Epithelial cell of proximal tubule (primary cell): ENCODE data around the gene COL10A1. TPM values are rescaled to one million over a fixed set of nuclear protein-coding genes. Genes with fewer than 3 reads are reported as not detected.

Experiments used
- DNase-seq: peaks from one replicate; pipeline ENCODE4 v3.0.0-alpha.2; 2011; ENCODE audit warnings: low read depth
- H3K4me3 ChIP-seq: 2 replicates; pipeline ENCODE4 v1.5.1; 2011; ENCODE audit warnings: low read depth, mild to moderate bottlenecking, low read length
- total RNA-seq: library from RNA; depleted of rRNA; stranded (reverse); fragments of >200 nt; gene quantifications from 2 replicates; pipeline ENCODE4 v1.2.3, GENCODE V29; 2015
- TF ChIP-seq, protein P1 (sequence below): conservative IDR thresholded peaks from 2 replicates; pipeline ENCODE4 v1.5.1; 2012; ENCODE audit warnings: low read depth, mild to moderate bottlenecking, low read length

The COL10A1 gene
- not detected in 2 replicates for total RNA-seq

DNA sequence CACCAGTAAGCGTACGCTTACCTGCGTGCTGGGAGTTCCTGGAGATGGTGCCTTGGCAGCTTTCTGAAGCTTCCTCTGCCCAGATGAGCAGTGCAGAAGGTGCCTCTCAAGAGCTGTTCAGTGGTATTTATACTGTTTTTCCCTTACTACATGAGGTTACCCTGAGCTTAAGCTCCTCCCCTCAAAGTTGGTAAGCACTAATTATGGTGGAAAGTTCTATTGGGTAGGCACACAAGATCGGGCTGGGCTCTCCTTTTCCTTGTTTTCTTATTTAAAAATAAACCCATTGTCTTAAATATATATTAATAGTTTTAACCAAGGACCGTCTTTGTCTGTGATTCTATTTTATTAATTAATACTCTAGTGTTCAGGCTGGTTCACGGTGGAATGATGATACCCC is at the start of gene COL10A1:
Gene COL10A1, minus strand, starts transcription at position 101 of the 400 bp plus-strand sequence. CDS start 640 bp downstream, outside the sequence.
- no peak within 1 kb of the TSS for H3K4me3 ChIP-seq
- no peak for DNase-seq
- TF ChIP-seq, protein P1, sequence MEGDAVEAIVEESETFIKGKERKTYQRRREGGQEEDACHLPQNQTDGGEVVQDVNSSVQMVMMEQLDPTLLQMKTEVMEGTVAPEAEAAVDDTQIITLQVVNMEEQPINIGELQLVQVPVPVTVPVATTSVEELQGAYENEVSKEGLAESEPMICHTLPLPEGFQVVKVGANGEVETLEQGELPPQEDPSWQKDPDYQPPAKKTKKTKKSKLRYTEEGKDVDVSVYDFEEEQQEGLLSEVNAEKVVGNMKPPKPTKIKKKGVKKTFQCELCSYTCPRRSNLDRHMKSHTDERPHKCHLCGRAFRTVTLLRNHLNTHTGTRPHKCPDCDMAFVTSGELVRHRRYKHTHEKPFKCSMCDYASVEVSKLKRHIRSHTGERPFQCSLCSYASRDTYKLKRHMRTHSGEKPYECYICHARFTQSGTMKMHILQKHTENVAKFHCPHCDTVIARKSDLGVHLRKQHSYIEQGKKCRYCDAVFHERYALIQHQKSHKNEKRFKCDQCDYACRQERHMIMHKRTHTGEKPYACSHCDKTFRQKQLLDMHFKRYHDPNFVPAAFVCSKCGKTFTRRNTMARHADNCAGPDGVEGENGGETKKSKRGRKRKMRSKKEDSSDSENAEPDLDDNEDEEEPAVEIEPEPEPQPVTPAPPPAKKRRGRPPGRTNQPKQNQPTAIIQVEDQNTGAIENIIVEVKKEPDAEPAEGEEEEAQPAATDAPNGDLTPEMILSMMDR: no peak

DNA sequence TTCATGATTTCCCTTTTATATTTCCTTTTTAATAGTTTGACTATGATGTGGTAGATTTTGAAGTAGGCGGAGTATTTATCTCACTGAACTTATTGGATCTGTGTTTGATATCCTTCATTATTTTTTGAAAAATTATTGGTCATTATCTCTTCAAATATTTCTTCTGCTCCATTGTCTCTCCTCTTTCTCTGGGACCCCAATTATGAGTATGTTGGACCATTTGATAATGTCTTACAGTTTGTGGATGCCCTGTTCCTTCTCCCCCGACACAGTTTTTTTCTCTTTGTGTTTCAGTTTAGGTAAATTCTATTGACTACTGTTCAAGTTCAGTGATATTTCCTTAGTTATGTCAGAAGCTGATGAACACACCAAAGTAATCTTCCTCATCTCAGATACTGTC is 49.4 kb upstream of the COL10A1 start:
- no peak for DNase-seq
- H3K4me3 ChIP-seq: no peak overlapping the region
- TF ChIP-seq, protein P1: no peak

DNA sequence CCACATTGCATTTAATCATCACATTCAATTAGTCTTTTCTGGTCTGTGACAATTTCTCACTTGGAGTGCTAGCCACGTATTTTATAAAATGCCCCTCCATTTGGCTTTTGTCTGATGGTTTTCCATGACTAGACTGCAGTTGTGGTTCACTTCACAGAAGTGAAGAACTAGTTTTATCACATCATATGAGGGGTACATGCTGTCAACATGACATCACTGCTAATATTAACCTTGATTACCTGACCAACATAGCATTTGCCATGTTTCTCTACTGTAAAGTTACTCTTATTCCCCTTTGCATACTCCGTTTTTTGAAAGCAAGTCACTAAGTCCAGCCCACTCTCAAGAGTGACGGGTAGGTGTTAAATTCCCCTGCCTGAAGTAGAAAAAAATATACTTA is 48.0 kb upstream of the COL10A1 start:
- DNase-seq: no peak
- TF ChIP-seq, protein P1: no peak
- H3K4me3 ChIP-seq: no peak overlapping the region

DNA sequence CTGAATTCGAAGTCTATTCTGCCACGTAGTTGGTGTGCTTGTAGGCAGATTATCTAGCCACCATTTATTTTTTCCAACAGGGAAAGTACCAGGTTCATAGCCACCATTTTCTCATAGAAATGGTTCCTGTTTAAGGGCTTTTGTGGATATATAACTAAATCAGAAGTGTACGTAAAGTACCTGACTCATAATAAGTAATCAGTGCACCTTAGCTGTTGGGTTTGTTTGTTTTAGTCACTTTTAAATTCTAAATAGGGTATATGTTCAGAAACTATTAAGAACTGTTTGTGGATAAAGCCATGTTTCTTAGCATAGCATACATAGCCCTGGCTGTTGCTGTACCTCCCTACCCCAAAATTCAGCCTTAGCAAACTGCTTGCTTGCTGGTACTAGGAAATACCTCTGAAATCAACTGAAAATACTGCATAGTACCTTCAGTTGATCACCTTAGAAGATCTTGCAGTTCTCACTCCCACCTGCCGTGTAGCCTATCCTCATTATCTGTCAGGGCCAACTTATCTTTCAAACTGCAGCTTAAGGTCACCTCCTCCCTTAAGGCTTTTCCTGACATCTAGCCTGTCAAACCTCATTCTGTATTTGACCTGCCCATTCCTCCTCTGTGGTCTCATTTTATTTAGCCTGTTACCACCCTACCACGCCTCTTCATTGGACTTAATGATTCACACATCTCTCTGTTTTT is 44.6 kb upstream of the COL10A1 start:
- TF ChIP-seq, protein P1: no peak
- no peak for DNase-seq
- H3K4me3 ChIP-seq: no peak overlapping the region

DNA sequence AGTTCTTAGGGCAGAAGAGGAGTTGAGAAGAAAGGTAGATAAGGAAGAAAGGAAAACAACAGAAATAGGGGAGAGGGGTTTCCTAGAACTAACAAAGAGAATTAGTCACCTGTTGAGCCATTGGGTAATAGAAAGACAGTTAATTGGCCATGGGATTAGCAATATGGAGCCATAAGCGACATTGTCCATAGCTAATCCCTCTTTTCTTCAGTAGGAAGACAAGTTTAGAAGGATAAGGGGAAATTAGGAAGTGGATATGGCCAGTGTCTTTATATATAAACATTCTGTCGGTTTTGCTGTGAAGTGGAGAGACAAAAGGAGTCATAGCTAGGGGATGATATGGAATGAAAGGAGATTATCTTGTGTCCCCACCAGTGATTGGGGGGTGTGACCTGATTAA is 43.9 kb upstream of the COL10A1 start:
- TF ChIP-seq, protein P1: no peak
- H3K4me3 ChIP-seq: no peak overlapping the region
- DNase-seq: no peak

DNA sequence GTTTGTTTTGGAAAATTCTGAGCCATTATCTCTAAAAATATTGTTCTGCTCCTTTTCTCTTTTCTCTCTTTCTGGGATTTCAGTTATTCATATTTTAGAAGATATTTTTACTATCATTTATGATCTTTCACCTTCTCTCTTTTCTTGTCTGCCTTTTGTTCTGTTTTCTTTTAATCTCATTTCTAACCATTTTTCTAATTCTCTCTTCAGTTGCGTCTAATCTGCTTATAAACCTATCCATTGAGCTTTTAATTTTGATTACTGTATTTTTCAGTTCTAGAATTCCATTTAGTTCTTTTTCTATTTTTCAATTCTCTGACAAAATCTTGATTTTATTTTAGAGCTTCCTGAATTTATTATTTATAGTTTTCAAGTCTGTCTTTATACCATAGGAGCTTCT is 42.2 kb upstream of the COL10A1 start:
- TF ChIP-seq, protein P1: no peak
- no peak overlapping the region for H3K4me3 ChIP-seq
- no peak for DNase-seq

DNA sequence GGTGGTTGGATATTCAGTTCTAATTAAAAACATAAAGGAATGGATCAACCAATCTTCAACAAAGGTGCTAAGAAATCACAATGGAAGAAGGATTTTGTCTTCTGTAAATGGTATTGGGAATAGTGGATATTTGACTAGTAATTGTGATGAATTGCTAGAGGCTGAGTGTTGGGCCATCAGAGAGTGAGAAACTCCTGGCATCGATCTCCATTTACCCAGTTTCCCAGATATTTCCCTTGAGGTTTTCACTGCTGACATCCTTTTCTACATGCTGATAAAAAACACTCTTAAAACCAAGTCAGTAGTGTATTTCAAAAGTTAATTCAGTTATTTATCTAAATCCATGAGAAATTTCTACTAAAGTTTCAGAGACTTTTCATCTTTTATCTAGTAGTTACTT is 40.4 kb upstream of the COL10A1 start:
- TF ChIP-seq, protein P1: no peak
- no peak for DNase-seq
- no peak overlapping the region for H3K4me3 ChIP-seq
